ENCODE data around the gene DGKD.

The DGKD gene

GRCh38 chr2:233443511-233444183 is 89.4 kb downstream of the DGKD start:
- no peak overlapping the region for H3K4me3 ChIP-seq (ENCODE audit: low read length)
- TF ChIP-seq CTCF (conservative IDR thresholded peaks at IDR 0.05; ENCODE audit: low read depth, low read length) = peak; percentile 82
- DNase-seq (ENCODE audit: low read depth) = peak; percentile 46

GRCh38 chr2:233444501-233444900 is 90.2 kb downstream of the DGKD start:
- no peak for DNase-seq (ENCODE audit: low read depth)
- TF ChIP-seq CTCF (conservative IDR thresholded peaks at IDR 0.05; ENCODE audit: low read depth, low read length) = no peak

GRCh38 chr2:233445152-233445830 is 91.0 kb downstream of the DGKD start:
- H3K4me3 ChIP-seq (ENCODE audit: low read length) = no peak overlapping the region
- no peak for DNase-seq (ENCODE audit: low read depth)
- TF ChIP-seq CTCF (conservative IDR thresholded peaks at IDR 0.05; ENCODE audit: low read depth, low read length) = no peak

More at GRCh38 chr2:233444501-233444900, 90.2 kb downstream of the DGKD start:
- H3K4me3 ChIP-seq (ENCODE audit: low read length) = no peak overlapping the region

- no peak for TF ChIP-seq CTCF (conservative IDR thresholded peaks at IDR 0.05; ENCODE audit: low read depth, low read length)
- no peak overlapping the region for H3K4me3 ChIP-seq (ENCODE audit: low read length)
- no peak for DNase-seq (ENCODE audit: low read depth)
Observed at GRCh38 chr2:233446121-233446520, 91.8 kb downstream of the DGKD start.

GRCh38 chr2:233446606-233447305 is 92.5 kb downstream of the DGKD start:
- no peak for TF ChIP-seq CTCF (conservative IDR thresholded peaks at IDR 0.05; ENCODE audit: low read depth, low read length)
- H3K4me3 ChIP-seq (ENCODE audit: low read length) = no peak overlapping the region
- DNase-seq (ENCODE audit: low read depth) = no peak

GRCh38 chr2:233447506-233448219 is 93.4 kb downstream of the DGKD start:
- no peak for DNase-seq (ENCODE audit: low read depth)
- TF ChIP-seq CTCF (conservative IDR thresholded peaks at IDR 0.05; ENCODE audit: low read depth, low read length) = no peak
- no peak overlapping the region for H3K4me3 ChIP-seq (ENCODE audit: low read length)
